K562 (cell line): Measurements from ENCODE around the gene ECM1. TPM values are rescaled to one million over a fixed set of nuclear protein-coding genes. Genes with fewer than 3 reads are reported as not detected.

ENCODE experiments used
- AFF4 ChIP-seq: sonication (generic); formaldehyde crosslinking; IDR thresholded peaks from 2 replicates; pipeline ENCODE4 v1.8.0; 2023; ENCODE audit warnings: mild to moderate bottlenecking, missing genetic modification reagents
- ATF6 ChIP-seq: sonication (generic); formaldehyde crosslinking; IDR thresholded peaks from 2 replicates; pipeline ENCODE4 v1.4.0; 2020; ENCODE audit warnings: mild to moderate bottlenecking, missing genetic modification reagents
- CREBBP ChIP-seq: IDR thresholded peaks from one replicate; pipeline ENCODE4 v1.6.1; 2012; ENCODE audit warnings: low read depth, mild to moderate bottlenecking, control low read depth, inconsistent platforms, low read length
- PTBP1 ChIP-seq: fragments of 200-400 bp; formaldehyde crosslinking; IDR thresholded peaks from 2 replicates; pipeline ENCODE4 v1.6.1; 2017; ENCODE audit warnings: low read depth, low read length
- RREB1 ChIP-seq: fragments of 250-450 bp; sonication (Bioruptor Pico); IDR thresholded peaks from 2 replicates; pipeline ENCODE4 v1.4.0; 2020
- ZNF280A ChIP-seq: fragments of 450-650 bp; IDR thresholded peaks from 2 replicates; pipeline ENCODE4 v1.6.1; 2018; ENCODE audit warnings: mild to moderate bottlenecking, low read depth; ENCODE audit not compliant: partially characterized antibody
- ZNF398 ChIP-seq: fragments of 250-450 bp; sonication (Bioruptor Pico); IDR thresholded peaks from 2 replicates; pipeline ENCODE4 v1.8.0; 2021; ENCODE audit warnings: moderate library complexity, mild to moderate bottlenecking, inconsistent platforms
- ZNF717 ChIP-seq: fragments of 250-450 bp; sonication (Bioruptor Pico); IDR thresholded peaks from 2 replicates; pipeline ENCODE4 v1.5.0; 2021
- polyA plus RNA-seq, 8 experiments: library from polyadenylated mRNA; depleted of rRNA in 4 of 8; stranded (reverse) in 5 of 8; unstranded in 3 of 8; fragments of >200 nt; fragmentation: Nextera tagmentation in 2 of 8; fragmentation: Illumina TruSeq in 1 of 8; extraction: Ambion mirVana in 2 of 8; extraction: Trizol in 1 of 8; gene quantifications; 2 replicates each; pipeline versions ENCODE4 v1.2.1 to v1.2.3, GENCODE V29; 2011 to 2014; ENCODE audit warnings: inconsistent platforms in 1 of 8, missing spikeins in 1 of 8
- total RNA-seq, 7 experiments: library from RNA; depleted of rRNA in 6 of 7; stranded (reverse); fragments of >200 nt in 6 of 7; fragmentation: Illumina TruSeq in 2 of 7; extraction: Trizol in 2 of 7; gene quantifications; 2 replicates each; pipeline versions ENCODE4 v1.2.1 to v1.2.3, GENCODE V29; 2011 to 2021; ENCODE audit warnings: low replicate concordance in 1 of 7

Gene ECM1
- total and polyA plus RNA-seq, 9 of the 15 experiments (the other 6 are each of a cell fraction or from before 2014, with no cell fraction given) = 6.6 to 52.2 (median 12.8) TPM

GRCh38 chr1:150548632-150549495 lies 41.0 kb downstream of the ECM1 start, which contains the start of gene ADAMTSL4 (continued):
- TF ChIP-seq AFF4 (CRISPR knock-in tag) = peak; percentile 57
- TF ChIP-seq ZNF280A = no peak
- 0 out of 2 replicates have a peak, but pooled peaks have one; percentile 18 for TF ChIP-seq PTBP1
- TF ChIP-seq RREB1 (CRISPR knock-in tag) = peak; percentile 73; the same call in 1 of the 2 replicates
- TF ChIP-seq ZNF717 (CRISPR knock-in tag) = no peak
- TF ChIP-seq ATF6 (CRISPR knock-in tag) = peak; percentile 43; the same call in 1 of the 2 replicates
- TF ChIP-seq ZNF398 (CRISPR knock-in tag) = no peak
- no peak for TF ChIP-seq CREBBP
